H1 (cell line): ENCODE data around the gene SLC23A2. TPM values are rescaled to one million over a fixed set of nuclear protein-coding genes. Genes with fewer than 3 reads are reported as not detected.

Experiments used
- CTCF ChIA-PET: fragments of 300-600 bp; sonication (Branson Sonifier 250); formaldehyde crosslinking; loops from one replicate; lab custom pipeline; 2021; ENCODE audit not compliant: partially characterized antibody; lab: Charles Lee
- POLR2A ChIA-PET: fragments of 300-600 bp; sonication (Branson Sonifier 250); formaldehyde crosslinking; loops from one replicate; lab custom pipeline; 2021; ENCODE audit warnings: inconsistent platforms; ENCODE audit not compliant: partially characterized antibody; lab: Charles Lee
- DNase-seq, 2 experiments: peaks; one replicate each; pipeline versions ENCODE4 v3.0.0 to v3.0.0-alpha.2; 2010 to 2022; ENCODE audit warnings: low spot score in 2 of 2, low read depth in 1 of 2, mixed read lengths in 1 of 2
- FAIRE-seq: peaks from 2 replicates; lab custom pipeline; 2011; peaks lifted over from hg19 to GRCh38; lab: Jason Lieb, UNC
- H2AFZ ChIP-seq: 2 replicates; pipeline ENCODE4 v1.8.1; 2012; ENCODE audit warnings: low read length, inconsistent platforms
- H2AK5ac ChIP-seq: 2 replicates; pipeline ENCODE4 v1.6.1; 2013; ENCODE audit warnings: low read depth, low read length
- H2BK120ac ChIP-seq: replicated peaks from 2 replicates; pipeline ENCODE3; 2013; ENCODE audit warnings: low read depth, low read length, inconsistent platforms
- H2BK12ac ChIP-seq: 2 replicates; pipeline ENCODE4 v1.6.1; 2013; ENCODE audit warnings: low read depth, low read length
- H2BK15ac ChIP-seq: 2 replicates; pipeline ENCODE4 v1.6.1; 2013; ENCODE audit warnings: low read length
- H2BK20ac ChIP-seq: 2 replicates; pipeline ENCODE4 v1.6.1; 2013; ENCODE audit warnings: low read length
- H2BK5ac ChIP-seq: 2 replicates; pipeline ENCODE4 v1.6.1; 2013; ENCODE audit warnings: low read depth, low read length
- H3K14ac ChIP-seq: 2 replicates; pipeline ENCODE4 v1.6.1; 2013; ENCODE audit warnings: inconsistent platforms; ENCODE audit not compliant: insufficient read length
- H3K18ac ChIP-seq: 2 replicates; pipeline ENCODE4 v1.6.1; 2013; ENCODE audit warnings: low read length; ENCODE audit errors: extremely low read depth
- H3K23ac ChIP-seq: 2 replicates; pipeline ENCODE4 v1.6.1; 2013; ENCODE audit warnings: inconsistent platforms; ENCODE audit not compliant: insufficient read length
- H3K23me2 ChIP-seq: 2 replicates; pipeline ENCODE4 v1.6.1; 2013; ENCODE audit warnings: low read depth, low read length
- H3K27ac ChIP-seq: 2 replicates; pipeline ENCODE4 v1.6.1; 2011; ENCODE audit warnings: low read depth, low read length, inconsistent platforms
- H3K27me3 ChIP-seq, 4 experiments: replicated peaks in 1 of 4; 1 replicate in 1 of 4; 2 replicates in 3 of 4; pipeline versions ENCODE4 v1.6.1 to v1.8.1; 2011 to 2013; ENCODE audit warnings: low read length in 3 of 4, mild to moderate bottlenecking in 3 of 4, inconsistent platforms in 2 of 4, mixed read lengths in 2 of 4, moderate library complexity in 1 of 4; ENCODE audit not compliant: control insufficient read depth in 3 of 4, insufficient read depth in 3 of 4; ENCODE audit errors: extremely low read depth in 1 of 4
- H3K36me3 ChIP-seq, 4 experiments: 2 replicates each; pipeline versions ENCODE4 v1.6.1 to v1.8.1; 2011 to 2013; ENCODE audit warnings: mild to moderate bottlenecking in 4 of 4, low read length in 3 of 4, moderate library complexity in 2 of 4, control low read depth in 1 of 4, inconsistent platforms in 1 of 4; ENCODE audit not compliant: insufficient read depth in 4 of 4, control insufficient read depth in 2 of 4
- H3K4ac ChIP-seq: replicated peaks from 2 replicates; pipeline ENCODE3; 2013; ENCODE audit warnings: low read length, low read depth, mixed read lengths, inconsistent platforms; ENCODE audit not compliant: insufficient read length
- H3K4me1 ChIP-seq, 4 experiments: replicated peaks in 1 of 4; 1 replicate in 1 of 4; 2 replicates in 3 of 4; pipeline versions ENCODE4 v1.6.1 to v1.8.1; 2011 to 2013; ENCODE audit warnings: low read length in 3 of 4, inconsistent platforms in 2 of 4, mixed read lengths in 1 of 4; ENCODE audit not compliant: insufficient read depth in 4 of 4, control insufficient read depth in 3 of 4
- H3K4me2 ChIP-seq, 2 experiments: 2 replicates each; pipeline versions ENCODE4 v1.6.1 to v1.8.1; 2011 to 2013; ENCODE audit warnings: low read depth in 2 of 2, low read length in 2 of 2, control low read depth in 1 of 2, inconsistent platforms in 1 of 2, mild to moderate bottlenecking in 1 of 2; ENCODE audit not compliant: insufficient read depth in 1 of 2
- H3K4me3 ChIP-seq, 4 experiments: fragments of 200-600, 300-600 bp in 1 of 4; sonication (generic), shearing (Covaris generic), sonication (Bioruptor Twin) in 1 of 4; 2 replicates each; pipeline versions ENCODE4 v1.5.1 to v1.8.1; 2011 to 2016; ENCODE audit warnings: low read length in 4 of 4, low read depth in 3 of 4, control low read depth in 2 of 4, inconsistent platforms in 2 of 4, mild to moderate bottlenecking in 2 of 4, mixed read lengths in 1 of 4, moderate library complexity in 1 of 4; ENCODE audit not compliant: insufficient read depth in 2 of 4; ENCODE audit errors: extremely low read depth in 1 of 4
- H3K56ac ChIP-seq: replicated peaks from 2 replicates; pipeline ENCODE3; 2013; ENCODE audit warnings: low read depth, mild to moderate bottlenecking, mixed read lengths, low read length, inconsistent platforms; ENCODE audit not compliant: insufficient read length
- H3K79me1 ChIP-seq: 2 replicates; pipeline ENCODE4 v1.6.1; 2013; ENCODE audit warnings: low read depth, low read length, control low read depth
- H3K79me2 ChIP-seq, 2 experiments: 2 replicates each; pipeline versions ENCODE4 v1.6.1 to v1.8.1; 2012 to 2013; ENCODE audit warnings: low read length in 2 of 2, mild to moderate bottlenecking in 2 of 2, inconsistent platforms in 1 of 2; ENCODE audit not compliant: insufficient read depth in 2 of 2, control insufficient read depth in 1 of 2
- H3K9ac ChIP-seq, 4 experiments: replicated peaks in 1 of 4; 1 replicate in 1 of 4; 2 replicates in 3 of 4; pipeline versions ENCODE4 v1.6.1 to v1.8.1; 2011 to 2013; ENCODE audit warnings: low read depth in 3 of 4, low read length in 3 of 4, control low read depth in 2 of 4, mild to moderate bottlenecking in 2 of 4, moderate library complexity in 2 of 4, inconsistent platforms in 1 of 4; ENCODE audit errors: extremely low read depth in 1 of 4
- H3K9me3 ChIP-seq, 2 experiments: 2 replicates each; pipeline versions ENCODE4 v1.6.1 to v1.8.1; 2012 to 2013; ENCODE audit warnings: mild to moderate bottlenecking in 2 of 2, moderate library complexity in 2 of 2, control low read depth in 1 of 2, inconsistent platforms in 1 of 2, low read depth in 1 of 2, low read length in 1 of 2, mixed read lengths in 1 of 2; ENCODE audit not compliant: insufficient read depth in 2 of 2
- H4K20me1 ChIP-seq, 2 experiments: replicated peaks in 1 of 2; 2 replicates each; pipeline versions ENCODE3 to v1.8.1; 2011 to 2013; ENCODE audit warnings: inconsistent platforms in 2 of 2, low read length in 2 of 2, mild to moderate bottlenecking in 1 of 2; ENCODE audit not compliant: insufficient read depth in 2 of 2, control insufficient read depth in 1 of 2
- H4K5ac ChIP-seq: 2 replicates; pipeline ENCODE4 v1.6.1; 2013; ENCODE audit warnings: low read length, low read depth, mixed read lengths, inconsistent platforms; ENCODE audit not compliant: insufficient read length
- H4K8ac ChIP-seq: 2 replicates; pipeline ENCODE4 v1.8.0; 2013; ENCODE audit warnings: mild to moderate bottlenecking, moderate library complexity, low read length, inconsistent platforms; ENCODE audit not compliant: insufficient read depth; ENCODE audit errors: extremely low read depth
- H4K91ac ChIP-seq: replicated peaks from 2 replicates; pipeline ENCODE3; 2013; ENCODE audit warnings: low read length, mixed read lengths, inconsistent platforms; ENCODE audit not compliant: insufficient read length
- EGR1 ChIP-seq: IDR thresholded peaks from 2 replicates; pipeline ENCODE4 v1.6.1; 2011; ENCODE audit warnings: low read depth, low read length, borderline replicate concordance
- SIN3A ChIP-seq, 2 experiments: IDR thresholded peaks in 1 of 2; conservative IDR thresholded peaks in 1 of 2; 2 replicates each; pipeline ENCODE4 v1.6.1; 2011 to 2012; ENCODE audit warnings: low read length in 2 of 2, improper control_type of control experiment in 1 of 2, low read depth in 1 of 2, mild to moderate bottlenecking in 1 of 2
- SP2 ChIP-seq: IDR thresholded peaks from 2 replicates; pipeline ENCODE4 v1.6.1; 2012; ENCODE audit warnings: mild to moderate bottlenecking, low read length, inconsistent platforms
- SUZ12 ChIP-seq: fragments of 200-600 bp; sonication (generic); IDR thresholded peaks from 2 replicates; pipeline ENCODE4 v1.6.1; 2012; ENCODE audit warnings: mild to moderate bottlenecking, inconsistent platforms, low read length, moderate library complexity, mixed read lengths
- WGBS, 2 experiments: shearing (Covaris generic) in 1 of 2; methylation state at CpG; one replicate each; pipeline versions ENCODE4 v1.1.6 to v1.1.7; 2013 to 2015; ENCODE audit warnings: low lambda C conversion rate in 2 of 2, mixed read lengths in 2 of 2, inconsistent platforms in 1 of 2, low coverage in 1 of 2, missing lambda C conversion rate in 1 of 2; ENCODE audit not compliant: insufficient replicate concordance in 2 of 2, insufficient coverage in 1 of 2, insufficient read length in 1 of 2; ENCODE audit errors: extremely low coverage in 1 of 2, missing lambda C conversion rate in 1 of 2; 5-methylcytosine and 5-hydroxymethylcytosine counted together
- polyA plus RNA-seq, 7 experiments: library from polyadenylated mRNA; depleted of rRNA in 3 of 7; stranded (reverse) in 5 of 7; unstranded in 2 of 7; fragments of >200 nt in 5 of 7; fragments of 200-250 nt in 2 of 7; gene quantifications; 1 replicate in 5 of 7; 2 replicates in 1 of 7; 4 replicates in 1 of 7; pipeline versions ENCODE4 v1.2.1 to v1.2.3, GENCODE V29; 2011 to 2013; ENCODE audit warnings: missing spikeins in 2 of 7, mixed read lengths in 2 of 7
- total RNA-seq: library from RNA; stranded (reverse); fragmentation: NEBNext Ultra II Directional; extraction: Animal tissue kit (Norgen Biotek cat#: 25700); gene quantifications from 2 replicates; pipeline ENCODE4 v1.2.1, GENCODE V29; 2021

The SLC23A2 gene
- total and polyA plus RNA-seq, 2 of the 8 experiments (the other 6 are each of a cell fraction or from before 2014, with no cell fraction given) = 17.0 to 18.6 TPM

DNA sequence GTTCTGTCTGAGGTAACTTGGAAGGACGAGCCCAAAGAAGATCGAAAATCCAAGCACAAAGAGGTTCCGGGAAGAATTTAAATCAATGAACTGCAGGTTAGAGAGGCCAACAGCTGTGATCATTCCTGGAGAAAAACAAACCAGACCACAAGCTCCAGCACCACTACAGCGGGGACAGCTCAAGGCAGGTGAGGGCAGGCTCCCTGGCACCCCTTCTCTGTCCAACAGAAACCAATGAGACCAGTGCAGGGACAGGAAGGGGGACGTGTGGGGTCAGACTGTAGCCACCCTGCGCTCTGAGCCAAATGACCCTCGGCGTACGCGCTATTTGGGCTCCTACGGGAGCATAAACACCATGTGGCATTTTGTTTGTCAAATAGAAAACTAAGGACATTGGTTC is 139.3 kb downstream of the SLC23A2 start:
- H2AFZ ChIP-seq = no peak overlapping the region
- H3K79me2 ChIP-seq = no peaks in the 10 kb centered on the region
- H2BK20ac ChIP-seq = no peak overlapping the region
- H2BK5ac ChIP-seq = no peak overlapping the region
- H3K27me3 ChIP-seq = no peaks in the 10 kb centered on the region
- ChIA-PET POLR2A (interaction anchor here (0.6 to 0.7 kb wide), 2 partner anchors 27 to 105 kb away, joined by 3 read pairs; no protein-coding TSS in a partner anchor), CTCF (no interaction called here)
- FAIRE-seq (no peak), DNase-seq (no peak)
- no peak overlapping the region for H3K4ac ChIP-seq
- no peak overlapping the region for H2BK12ac ChIP-seq
- H4K91ac ChIP-seq = no peak overlapping the region
- no peak overlapping the region for H2BK120ac ChIP-seq
- H3K18ac ChIP-seq = no peak overlapping the region
- peaks cover 2 to 14% (median 6%) of the 10 kb centered on the region in 4 experiments; a peak in 5 of 8 replicates for H3K36me3 ChIP-seq
- H3K4me2 ChIP-seq = no peak overlapping the region
- H3K23ac ChIP-seq = no peak overlapping the region
- no peak overlapping the region for H3K4me3 ChIP-seq
- 85% methylated on average over 11 of the region's 11 CpGs; no CpG with 5 or more reads in 1 of the 2 experiments for WGBS, 2 experiments
- no peak overlapping the region for H4K5ac ChIP-seq
- H3K4me1 ChIP-seq = no peaks in the 10 kb centered on the region
- H2AK5ac ChIP-seq = no peak overlapping the region
- no peak overlapping the region for H3K27ac ChIP-seq
- H3K23me2 ChIP-seq = no peaks in the 10 kb centered on the region; the same call in 1 of the 2 replicates
- no peak overlapping the region for H4K8ac ChIP-seq
- TF ChIP-seq SIN3A (conservative IDR thresholded peaks at IDR 0.05 in 1 of 2, IDR thresholded peaks at IDR 0.05 in 1 of 2; ENCODE audit: low read depth in 1 of 2, low read length in 2 of 2) (no peak), EGR1 (no peak), SP2 (no peak), SUZ12 (no peak)
- no peaks in the 10 kb centered on the region for H4K20me1 ChIP-seq
- no peak overlapping the region for H3K9ac ChIP-seq
- no peak overlapping the region for H2BK15ac ChIP-seq
- H3K14ac ChIP-seq = no peak overlapping the region
- H3K79me1 ChIP-seq = no peaks in the 10 kb centered on the region
- no peak overlapping the region for H3K56ac ChIP-seq
- H3K9me3 ChIP-seq = no peaks in the 10 kb centered on the region
